Sigmoid colon (tissue), 4 donors: Measurements from ENCODE around the gene CENPF.

Source experiments
- EP300 ChIP-seq, 4 donors: sonication (generic); formaldehyde crosslinking; IDR thresholded peaks; one replicate each; pipeline ENCODE4 v1.6.1; 2017; ENCODE audit warnings: antibody characterized with exemption in 4 of 4
- POLR2AphosphoS5 ChIP-seq, 4 donors: sonication (generic); formaldehyde crosslinking; IDR thresholded peaks; one replicate each; pipeline ENCODE4 v1.6.1; 2017; ENCODE audit warnings: antibody characterized with exemption in 4 of 4
- TF ChIP-seq, protein P1 (sequence below), 4 experiments: fragments of 450-650 bp in 3 of 4; fragments of 200-600 bp in 1 of 4; IDR thresholded peaks; one replicate each; pipeline ENCODE4 v1.5.1; 2016 to 2019; ENCODE audit warnings: antibody characterized with exemption in 4 of 4, mild to moderate bottlenecking in 3 of 4, moderate library complexity in 2 of 4

DNA sequence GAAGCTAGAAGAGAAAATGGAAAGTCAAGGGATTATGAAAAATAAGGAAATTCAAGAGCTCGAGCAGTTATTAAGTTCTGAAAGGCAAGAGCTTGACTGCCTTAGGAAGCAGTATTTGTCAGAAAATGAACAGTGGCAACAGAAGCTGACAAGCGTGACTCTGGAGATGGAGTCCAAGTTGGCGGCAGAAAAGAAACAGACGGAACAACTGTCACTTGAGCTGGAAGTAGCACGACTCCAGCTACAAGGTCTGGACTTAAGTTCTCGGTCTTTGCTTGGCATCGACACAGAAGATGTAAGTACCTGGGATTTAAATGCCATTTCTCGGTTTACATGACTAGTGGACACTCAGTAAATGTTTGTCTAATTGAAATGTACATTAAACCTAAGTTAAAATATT is 40.0 kb downstream of the CENPF start:
- TF ChIP-seq, protein P1, sequence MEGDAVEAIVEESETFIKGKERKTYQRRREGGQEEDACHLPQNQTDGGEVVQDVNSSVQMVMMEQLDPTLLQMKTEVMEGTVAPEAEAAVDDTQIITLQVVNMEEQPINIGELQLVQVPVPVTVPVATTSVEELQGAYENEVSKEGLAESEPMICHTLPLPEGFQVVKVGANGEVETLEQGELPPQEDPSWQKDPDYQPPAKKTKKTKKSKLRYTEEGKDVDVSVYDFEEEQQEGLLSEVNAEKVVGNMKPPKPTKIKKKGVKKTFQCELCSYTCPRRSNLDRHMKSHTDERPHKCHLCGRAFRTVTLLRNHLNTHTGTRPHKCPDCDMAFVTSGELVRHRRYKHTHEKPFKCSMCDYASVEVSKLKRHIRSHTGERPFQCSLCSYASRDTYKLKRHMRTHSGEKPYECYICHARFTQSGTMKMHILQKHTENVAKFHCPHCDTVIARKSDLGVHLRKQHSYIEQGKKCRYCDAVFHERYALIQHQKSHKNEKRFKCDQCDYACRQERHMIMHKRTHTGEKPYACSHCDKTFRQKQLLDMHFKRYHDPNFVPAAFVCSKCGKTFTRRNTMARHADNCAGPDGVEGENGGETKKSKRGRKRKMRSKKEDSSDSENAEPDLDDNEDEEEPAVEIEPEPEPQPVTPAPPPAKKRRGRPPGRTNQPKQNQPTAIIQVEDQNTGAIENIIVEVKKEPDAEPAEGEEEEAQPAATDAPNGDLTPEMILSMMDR (IDR thresholded peaks at IDR 0.05): no peak
- TF ChIP-seq EP300 (IDR thresholded peaks at IDR 0.05): no peak
- no peak for TF ChIP-seq POLR2AphosphoS5 (IDR thresholded peaks at IDR 0.05)
